GM23338 (cell line): ENCODE measurements around the gene PAX3.
A peak's percentile ranks its signal among the peaks of the same experiment; 100 is the strongest.

ENCODE experiments used
- CREB1 ChIP-seq: fragments of 250-450 bp; sonication (Bioruptor Pico); IDR thresholded peaks from 2 replicates; pipeline ENCODE4 v1.5.0; 2020; ENCODE audit warnings: low read depth, mild to moderate bottlenecking, moderate library complexity
- CTCF ChIP-seq, 2 experiments: fragments of 200-600 bp in 1 of 2; sonication (generic) in 1 of 2; conservative IDR thresholded peaks; 2 replicates each; pipeline versions ENCODE4 v1.5.1 to v1.6.1; 2016 to 2017; ENCODE audit warnings: antibody characterized with exemption in 2 of 2, low read depth in 2 of 2, mild to moderate bottlenecking in 2 of 2, moderate library complexity in 1 of 2
- ETS1 ChIP-seq: IDR thresholded peaks from 2 replicates; pipeline ENCODE4 v1.6.1; 2016; ENCODE audit warnings: antibody characterized with exemption
- EZH2 ChIP-seq: fragments of 200-600 bp; sonication (generic); IDR thresholded peaks from one replicate; pipeline ENCODE4 v1.8.0; 2017; ENCODE audit warnings: antibody characterized with exemption, mild to moderate bottlenecking, low read depth; ENCODE audit not compliant: unreplicated experiment
- EZH2phosphoT487 ChIP-seq: fragments of 200-600 bp; sonication (generic); IDR thresholded peaks from one replicate; pipeline ENCODE4 v1.8.1; 2018; ENCODE audit warnings: antibody characterized with exemption; ENCODE audit not compliant: unreplicated experiment
- POLR2AphosphoS5 ChIP-seq: IDR thresholded peaks from 2 replicates; pipeline ENCODE4 v1.6.1; 2016; ENCODE audit warnings: antibody characterized with exemption, low read depth
- REST ChIP-seq: IDR thresholded peaks from one replicate; pipeline ENCODE4 v1.6.1; 2018; ENCODE audit warnings: antibody characterized with exemption; ENCODE audit not compliant: unreplicated experiment

- TF ChIP-seq POLR2AphosphoS5 (no peak), EZH2 (peak; percentile 86), CTCF (conservative IDR thresholded peaks at IDR 0.05; ENCODE audit: low read depth in 2 of 2) (no peak), CREB1 (CRISPR knock-in tag) (no peak), REST (no peak), ETS1 (no peak), EZH2phosphoT487 (no peak)
These were observed 2.5 kb downstream of the PAX3 start for GRCh38 chr2:222296311-222296741.
